ENCODE measurements around the gene DCAF5. TPM values are rescaled to one million over a fixed set of nuclear protein-coding genes. Genes with fewer than 3 reads are reported as not detected.

Gene DCAF5
- total and polyA plus RNA-seq, 5 donors = 22.5 to 53.6 (median 46.8) TPM

DNA sequence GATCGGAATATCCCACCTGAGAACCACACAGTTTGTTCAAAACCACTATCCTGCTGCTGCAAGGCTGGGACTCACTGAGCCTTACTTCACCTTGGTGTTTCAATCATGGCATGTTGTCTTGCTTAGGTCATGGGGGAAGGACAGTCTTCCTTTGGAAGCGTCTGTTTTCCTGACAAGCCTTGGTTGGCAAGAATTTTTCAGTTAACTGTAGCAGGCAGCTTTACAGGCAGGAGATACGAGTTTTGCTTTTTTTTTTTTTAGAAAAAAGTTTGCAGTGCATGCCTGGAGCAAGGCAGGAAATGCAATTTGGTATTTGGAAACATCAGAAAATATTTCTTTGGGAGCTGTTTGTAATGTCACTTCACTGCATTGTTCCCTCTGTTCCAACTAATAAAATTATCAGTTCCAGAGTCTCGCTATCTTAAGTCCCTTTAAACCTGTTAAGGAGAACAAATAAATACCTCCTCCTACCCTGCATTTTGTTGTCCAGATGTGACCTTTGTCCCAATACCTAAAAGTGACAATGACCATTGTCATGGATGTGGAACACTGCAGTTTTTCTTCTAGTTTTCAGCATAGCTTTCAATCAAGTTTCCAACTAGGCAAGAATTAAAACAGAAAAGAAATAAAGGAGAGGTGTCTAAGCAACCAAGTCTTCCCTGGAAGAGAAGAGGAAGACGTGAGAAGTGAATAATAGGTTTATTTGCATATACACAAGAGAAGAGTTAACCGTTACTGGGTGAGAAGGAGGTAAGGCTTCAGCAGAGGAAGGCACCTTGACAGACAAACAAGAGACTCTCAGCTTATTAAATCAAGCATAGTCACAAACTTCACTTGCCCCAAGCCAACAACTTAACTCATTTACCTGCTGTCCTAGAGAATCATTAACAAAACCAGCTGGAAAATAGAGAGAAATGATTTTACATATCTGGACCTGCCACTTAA lies 102.4 kb downstream of the DCAF5 start:
- intact Hi-C loops (cut with DNase I) = no loop called here

DNA sequence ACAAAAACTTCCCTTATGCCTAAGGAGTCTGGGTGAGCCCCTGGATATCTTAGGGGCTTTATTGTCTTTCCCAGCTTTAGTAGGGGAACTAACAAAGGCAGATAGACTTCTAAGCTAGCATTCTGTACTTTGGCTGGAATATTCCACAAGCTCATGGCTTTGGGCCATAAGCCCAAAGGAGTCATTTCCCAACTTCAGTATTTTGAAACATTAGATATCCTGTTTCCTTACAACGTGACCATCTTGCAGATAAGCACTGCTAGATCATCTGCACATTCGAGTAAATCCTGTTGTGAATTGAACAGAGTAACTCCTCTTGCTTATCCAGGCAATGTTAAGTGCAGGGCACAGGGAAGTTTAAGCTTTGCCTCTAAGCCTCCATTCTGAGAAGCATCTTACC lies 103.2 kb downstream of the DCAF5 start:
- Histone ChIP-seq H3K27ac (ENCODE audit: low read length) (peak overlapping the region; percentile 92), H3K9me3 (ENCODE audit: control insufficient read depth, low read length) (no peaks in the 10 kb centered on the region), H3K4me1 (ENCODE audit: control insufficient read depth, insufficient read depth, low read length) (peaks cover 35% of the 10 kb centered on the region), H3K27me3 (ENCODE audit: control insufficient read depth, insufficient read depth) (no peaks in the 10 kb centered on the region), H3K4me3 (ENCODE audit: low read length) (no peak overlapping the region)
- DNase-seq (peak in 1 of 3 donors; percentile 56), ATAC-seq (peak; percentile 68 to 75)
- intact Hi-C loops (cut with DNase I) = no loop called here
- 25% methylated on average over 2 of the region's 2 CpGs for WGBS

More for the DNA sequence above, 102.4 kb downstream of the DCAF5 start:
- no peaks in the 10 kb centered on the region for H3K27me3 ChIP-seq (ENCODE audit: control insufficient read depth, insufficient read depth)
- ATAC-seq = no peak
- no peak for DNase-seq
- H3K27ac ChIP-seq (ENCODE audit: low read length) = peak overlapping the region; percentile 92
- WGBS = 33% methylated on average over 6 of the region's 6 CpGs
- no peaks in the 10 kb centered on the region for H3K9me3 ChIP-seq (ENCODE audit: control insufficient read depth, low read length)
- peaks cover 27% of the 10 kb centered on the region for H3K4me1 ChIP-seq (ENCODE audit: control insufficient read depth, insufficient read depth, low read length)
- H3K4me3 ChIP-seq (ENCODE audit: low read length) = no peak overlapping the region

DNA sequence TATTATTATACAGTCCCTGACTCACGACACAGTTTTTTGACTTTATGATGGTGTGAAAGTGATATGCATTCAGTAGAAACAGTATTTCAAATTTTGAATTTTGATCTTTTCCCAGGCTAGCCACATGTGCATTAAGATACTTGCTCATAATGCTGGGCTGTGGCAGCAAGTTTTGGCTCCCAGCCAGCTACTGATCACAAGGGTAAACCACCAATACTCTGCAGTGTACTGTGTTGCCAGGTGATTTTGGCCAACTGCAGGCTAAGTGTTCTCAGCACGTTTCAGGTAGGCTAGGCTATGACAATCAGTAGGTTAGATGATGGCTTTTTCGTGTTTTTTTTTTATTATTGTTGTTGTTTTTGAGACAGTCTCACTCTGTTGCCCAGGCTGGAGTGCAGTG lies 104.5 kb downstream of the DCAF5 start:
- no peaks in the 10 kb centered on the region for H3K9me3 ChIP-seq (ENCODE audit: control insufficient read depth, low read length)
- DNase-seq (peak in 1 of 3 donors; percentile 64), ATAC-seq (no peak)
- peak overlapping the region; percentile 67 for H3K27ac ChIP-seq (ENCODE audit: low read length)
- intact Hi-C loops (cut with DNase I) = no loop called here
- 84% methylated on average over 3 of the region's 3 CpGs for WGBS
- no peak overlapping the region for H3K4me3 ChIP-seq (ENCODE audit: low read length)
- H3K27me3 ChIP-seq (ENCODE audit: control insufficient read depth, insufficient read depth) = no peaks in the 10 kb centered on the region
- H3K4me1 ChIP-seq (ENCODE audit: control insufficient read depth, insufficient read depth, low read length) = peaks cover 44% of the 10 kb centered on the region

DNA sequence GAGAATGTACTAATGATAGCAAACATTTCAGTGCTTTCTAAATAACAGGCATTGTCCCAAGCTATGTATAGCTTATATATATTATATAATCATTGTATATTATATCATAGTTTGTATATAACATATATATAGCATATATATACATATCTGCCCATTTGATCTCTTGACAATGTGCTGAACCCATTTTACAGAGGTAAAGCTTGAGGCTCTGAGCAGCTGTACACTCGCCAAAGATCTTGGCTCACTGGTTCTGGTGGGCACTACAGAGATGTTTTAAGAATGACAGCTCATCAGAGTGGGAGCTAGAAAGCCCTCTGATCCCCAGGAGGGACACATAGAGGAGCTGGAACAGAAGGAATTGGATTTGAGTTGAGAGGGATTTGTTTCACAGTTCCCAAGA lies 105.7 kb downstream of the DCAF5 start:
- WGBS = 95% methylated on average over 1 of the region's 1 CpG
- no peak overlapping the region for H3K4me3 ChIP-seq (ENCODE audit: low read length)
- intact Hi-C loops (cut with DNase I) = no loop called here

DNA sequence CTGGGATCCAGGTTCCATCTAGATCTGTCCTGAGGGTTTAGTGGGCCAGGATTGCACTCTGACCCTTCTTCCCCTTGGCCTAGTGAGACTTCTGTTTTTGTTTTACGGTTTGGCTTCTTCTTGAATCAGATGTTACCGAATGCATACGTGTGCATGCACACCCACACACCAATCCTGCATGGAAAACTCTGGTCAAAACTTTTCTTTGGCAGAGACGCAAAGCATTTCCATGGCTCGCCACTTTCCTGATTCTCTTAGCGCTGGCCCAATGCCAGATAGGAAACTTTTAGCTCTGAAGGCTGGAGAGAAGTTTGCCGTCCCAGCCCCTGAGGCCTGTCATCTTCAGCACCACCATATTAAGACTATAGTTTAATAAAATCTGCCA lies 106.5 kb downstream of the DCAF5 start:
- DNase-seq = peak in 2 of 3 donors; percentile 71 to 72
- H3K27me3 ChIP-seq (ENCODE audit: control insufficient read depth, insufficient read depth) = no peaks in the 10 kb centered on the region
- no peaks in the 10 kb centered on the region for H3K9me3 ChIP-seq (ENCODE audit: control insufficient read depth, low read length)
- intact Hi-C loops (cut with DNase I) = no loop called here
- 17% methylated on average over 7 of the region's 7 CpGs for WGBS
- peak overlapping the region; percentile 76 for H3K27ac ChIP-seq (ENCODE audit: low read length)
- H3K4me1 ChIP-seq (ENCODE audit: control insufficient read depth, insufficient read depth, low read length) = peaks cover 42% of the 10 kb centered on the region
- H3K4me3 ChIP-seq (ENCODE audit: low read length) = no peak overlapping the region
- ATAC-seq = peak; percentile 38 to 72

More for the DNA sequence above, 105.7 kb downstream of the DCAF5 start:
- Histone ChIP-seq H3K9me3 (ENCODE audit: control insufficient read depth, low read length) (no peaks in the 10 kb centered on the region), H3K27me3 (ENCODE audit: control insufficient read depth, insufficient read depth) (no peaks in the 10 kb centered on the region), H3K4me1 (ENCODE audit: control insufficient read depth, insufficient read depth, low read length) (peaks cover 46% of the 10 kb centered on the region), H3K27ac (ENCODE audit: low read length) (peak overlapping the region; percentile 65)
- ATAC-seq (no peak), DNase-seq (no peak)

DNA sequence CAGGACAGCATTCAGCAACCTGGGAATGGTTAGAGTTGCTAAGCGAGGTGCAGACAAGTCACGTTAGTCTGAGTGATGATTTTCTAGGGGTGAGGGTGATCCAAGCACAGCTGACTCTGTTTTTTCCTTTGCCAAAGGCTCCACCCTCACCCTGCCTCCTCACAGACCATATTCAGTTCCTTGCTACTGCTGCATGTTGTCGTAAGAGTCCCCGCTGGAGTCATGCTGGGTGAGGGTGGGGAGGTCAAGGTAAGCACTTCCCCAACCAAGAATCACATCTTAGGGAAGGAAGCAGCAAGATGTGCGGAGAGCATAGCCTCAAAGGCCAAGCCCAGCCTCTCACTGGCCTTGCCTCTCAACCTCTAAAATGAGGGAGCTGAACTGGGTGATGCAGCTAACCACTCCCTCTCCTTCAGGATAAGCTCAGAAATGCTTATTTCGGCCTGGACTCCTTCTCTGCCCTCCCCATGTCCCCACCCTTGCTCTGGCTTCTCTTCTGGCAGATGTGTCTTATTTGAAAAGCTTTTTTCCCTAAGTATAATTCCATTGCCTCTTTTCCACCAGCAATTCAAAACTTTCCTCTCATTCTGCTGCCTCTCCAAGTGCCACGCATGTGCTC lies 107.0 kb downstream of the DCAF5 start:
- no peak overlapping the region for H3K4me3 ChIP-seq (ENCODE audit: low read length)
- ATAC-seq = peak; percentile 42 to 72
- intact Hi-C loops (cut with DNase I) = no loop called here
- H3K9me3 ChIP-seq (ENCODE audit: control insufficient read depth, low read length) = no peaks in the 10 kb centered on the region
- peak overlapping the region; percentile 76 for H3K27ac ChIP-seq (ENCODE audit: low read length)
- no peaks in the 10 kb centered on the region for H3K27me3 ChIP-seq (ENCODE audit: control insufficient read depth, insufficient read depth)
- WGBS = 37% methylated on average over 7 of the region's 7 CpGs
- peak in 2 of 3 donors; percentile 53 to 72 for DNase-seq
- peaks cover 39% of the 10 kb centered on the region for H3K4me1 ChIP-seq (ENCODE audit: control insufficient read depth, insufficient read depth, low read length)

DNA sequence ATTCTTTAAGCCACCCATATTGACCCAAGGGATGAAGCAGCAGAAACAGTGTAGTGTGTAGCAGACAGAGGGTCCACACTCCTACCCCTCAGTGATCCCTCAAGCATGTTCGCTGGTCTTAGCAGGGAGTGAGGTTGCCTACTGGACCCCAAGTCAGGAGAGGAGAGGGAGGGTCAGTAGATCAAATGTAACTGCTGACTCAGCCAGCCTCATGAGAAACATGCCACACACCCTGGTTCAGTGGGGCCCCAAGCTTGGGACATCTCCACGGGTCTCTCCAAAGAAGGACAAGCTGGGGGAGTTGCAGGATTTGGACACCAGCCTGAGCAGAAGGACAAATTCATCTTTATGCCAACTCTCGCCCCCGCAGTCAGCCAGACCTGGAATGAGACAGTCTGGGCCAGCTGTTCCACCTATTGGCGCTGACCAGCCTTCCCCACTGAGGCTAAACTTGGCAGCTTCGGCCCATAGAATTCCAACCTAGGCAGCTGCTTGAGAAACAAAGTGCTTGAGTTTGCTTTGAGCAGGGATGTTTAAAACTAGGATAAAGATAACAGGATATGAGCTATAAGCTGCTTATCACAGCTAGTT lies 107.9 kb downstream of the DCAF5 start:
- Histone ChIP-seq H3K9me3 (ENCODE audit: control insufficient read depth, low read length) (no peaks in the 10 kb centered on the region), H3K27ac (ENCODE audit: low read length) (peak overlapping the region; percentile 76), H3K4me3 (ENCODE audit: low read length) (no peak overlapping the region), H3K4me1 (ENCODE audit: control insufficient read depth, insufficient read depth, low read length) (peaks cover 39% of the 10 kb centered on the region), H3K27me3 (ENCODE audit: control insufficient read depth, insufficient read depth) (no peaks in the 10 kb centered on the region)
- WGBS = 32% methylated on average over 6 of the region's 6 CpGs
- ATAC-seq = peak; percentile 15 to 18
- peak in 2 of 3 donors; percentile 60 to 73 for DNase-seq
- intact Hi-C loops (cut with DNase I) = no loop called here

DNA sequence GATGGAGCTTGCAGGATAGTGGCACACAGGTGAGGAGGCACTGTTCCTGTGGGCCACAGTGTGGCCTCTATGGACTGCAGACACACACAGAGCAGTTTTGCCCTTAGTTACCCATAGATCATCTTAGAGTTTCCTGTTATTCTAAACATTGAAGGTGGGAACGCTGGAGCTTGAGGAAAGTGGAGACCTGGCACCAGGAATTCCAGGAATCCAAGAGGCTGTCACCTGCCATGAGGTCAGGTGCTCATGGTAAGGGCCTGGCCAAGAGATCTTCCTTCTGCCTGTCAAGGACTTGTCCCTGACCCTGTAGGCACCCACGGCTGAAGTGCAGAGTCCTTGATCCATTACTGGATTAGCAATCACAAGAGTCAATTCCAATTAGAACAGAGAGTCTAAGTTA lies 108.6 kb downstream of the DCAF5 start:
- H3K4me1 ChIP-seq (ENCODE audit: control insufficient read depth, insufficient read depth, low read length) = peaks cover 38% of the 10 kb centered on the region
- H3K27me3 ChIP-seq (ENCODE audit: control insufficient read depth, insufficient read depth) = no peaks in the 10 kb centered on the region
- WGBS = 92% methylated on average over 2 of the region's 2 CpGs
- ATAC-seq = no peak
- DNase-seq = peak in 1 of 3 donors; percentile 35
- intact Hi-C loops (cut with DNase I) = no loop called here
- no peaks in the 10 kb centered on the region for H3K9me3 ChIP-seq (ENCODE audit: control insufficient read depth, low read length)
- no peak overlapping the region for H3K4me3 ChIP-seq (ENCODE audit: low read length)
- H3K27ac ChIP-seq (ENCODE audit: low read length) = peak overlapping the region; percentile 20

DNA sequence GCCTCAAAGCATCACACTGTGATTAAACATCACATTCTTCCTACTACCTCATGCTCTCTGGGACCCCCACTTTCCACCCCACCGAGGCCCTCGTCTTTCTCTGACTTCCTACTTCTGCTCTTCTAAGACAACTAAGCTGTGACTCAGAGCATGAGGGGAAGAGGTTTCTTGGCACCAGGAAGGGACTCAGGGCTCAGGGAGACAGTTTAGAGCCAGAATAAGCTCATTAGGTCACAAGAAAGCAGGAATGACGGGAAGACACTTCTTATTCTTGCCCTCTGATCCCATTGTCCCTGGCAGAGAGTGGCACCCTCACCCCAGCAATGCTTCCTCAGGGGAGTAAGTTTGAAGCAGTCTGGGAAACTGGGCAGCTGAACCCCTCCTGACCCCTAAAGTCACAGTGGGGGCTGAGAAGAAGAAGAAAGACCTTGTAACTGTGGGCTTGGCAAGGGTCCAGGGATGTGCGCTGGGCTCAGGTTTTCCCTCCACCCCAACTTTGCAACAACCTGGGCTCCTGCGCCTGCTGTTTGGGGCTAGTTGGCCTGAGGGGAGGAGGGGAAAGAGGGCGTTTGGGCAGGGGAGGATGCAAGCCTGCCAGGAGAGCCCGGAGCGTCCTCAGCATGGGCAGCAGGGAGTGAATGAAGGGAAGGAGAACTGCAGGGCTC lies 109.2 kb downstream of the DCAF5 start:
- 59% methylated on average over 8 of the region's 8 CpGs for WGBS
- intact Hi-C loops (cut with DNase I) = no loop called here
- peak; percentile 45 to 61 (median 54) for DNase-seq
- H3K27me3 ChIP-seq (ENCODE audit: control insufficient read depth, insufficient read depth) = no peaks in the 10 kb centered on the region
- peak; percentile 43 to 56 for ATAC-seq
- H3K4me3 ChIP-seq (ENCODE audit: low read length) = no peak overlapping the region
- no peaks in the 10 kb centered on the region for H3K9me3 ChIP-seq (ENCODE audit: control insufficient read depth, low read length)
- H3K27ac ChIP-seq (ENCODE audit: low read length) = peak overlapping the region; percentile 76
- H3K4me1 ChIP-seq (ENCODE audit: control insufficient read depth, insufficient read depth, low read length) = peaks cover 37% of the 10 kb centered on the region

DNA sequence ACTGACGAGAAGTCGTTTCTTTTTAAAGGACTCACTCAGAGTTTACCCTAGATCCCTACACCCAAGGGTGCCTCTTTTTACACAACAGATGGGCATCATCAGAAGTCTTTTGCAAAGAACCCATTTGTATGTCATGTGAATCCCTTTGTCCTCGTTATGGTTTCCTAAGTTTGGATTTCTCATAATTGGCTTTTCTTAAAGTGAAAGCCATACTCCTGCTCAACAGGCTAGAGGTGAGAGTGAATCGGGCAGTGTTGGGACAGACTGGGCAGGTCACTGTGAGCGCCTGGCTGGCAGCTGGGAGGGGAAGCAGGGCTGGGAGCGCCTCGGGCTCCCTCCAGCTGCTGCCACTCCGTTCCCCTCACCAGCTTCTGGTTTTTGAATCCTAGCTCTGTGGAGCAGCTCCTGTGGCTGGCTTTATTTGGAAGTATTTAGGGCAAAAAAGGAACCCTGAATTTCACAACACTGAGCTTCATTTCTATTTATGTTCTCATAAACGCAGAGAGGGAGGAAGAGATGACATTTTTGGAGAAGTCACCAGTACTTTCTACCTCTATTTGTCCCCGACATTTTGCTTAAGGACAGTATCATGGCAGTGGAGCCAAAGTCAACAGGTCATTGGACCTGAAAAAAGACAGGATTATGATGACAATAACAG lies 110.0 kb downstream of the DCAF5 start:
- Histone ChIP-seq H3K9me3 (ENCODE audit: control insufficient read depth, low read length) (no peaks in the 10 kb centered on the region), H3K27me3 (ENCODE audit: control insufficient read depth, insufficient read depth) (no peaks in the 10 kb centered on the region), H3K4me1 (ENCODE audit: control insufficient read depth, insufficient read depth, low read length) (peaks cover 40% of the 10 kb centered on the region), H3K4me3 (ENCODE audit: low read length) (no peak overlapping the region), H3K27ac (ENCODE audit: low read length) (peak overlapping the region; percentile 76)
- WGBS = 46% methylated on average over 10 of the region's 10 CpGs
- intact Hi-C loops (cut with DNase I) = no loop called here
- peak; percentile 10 to 34 for ATAC-seq
- DNase-seq = peak; percentile 56 to 74 (median 71)

All from right cardiac atrium (tissue), 5 donors.